NCI-H2227 (cell line): ENCODE results near the gene GEMIN5.

Experiments
- DNase-seq: peaks from one replicate; lab custom pipeline; 2025; ENCODE audit not compliant: unreplicated experiment; lab: John Stamatoyannopoulos, UW

The GEMIN5 gene

GRCh38 chr5:154849791-154850201, 88.2 kb downstream of the GEMIN5 start:
- no peak for DNase-seq

GRCh38 chr5:154849264-154849785, 88.7 kb downstream of the GEMIN5 start:
- no peak for DNase-seq

DNA sequence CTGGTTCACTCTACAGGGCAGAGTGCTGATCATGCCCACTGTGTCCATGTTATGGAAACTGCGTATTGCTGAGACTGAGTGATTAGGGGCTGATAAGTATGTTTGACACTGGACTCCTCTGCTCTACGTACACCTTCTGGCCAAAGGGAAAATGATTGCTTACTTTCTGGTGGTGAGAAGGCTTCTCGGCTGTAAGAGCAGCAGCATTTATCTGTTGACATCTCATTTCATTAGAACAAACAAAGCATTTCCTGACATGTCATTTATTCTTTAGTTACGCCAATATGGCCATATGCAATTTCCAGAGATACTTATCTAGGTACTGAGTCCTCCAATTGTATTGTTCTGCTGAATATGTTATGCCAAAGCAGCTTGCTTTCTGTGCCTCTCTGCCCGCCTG, 93.2 kb downstream of the GEMIN5 start:
- DNase-seq: no peak

DNA sequence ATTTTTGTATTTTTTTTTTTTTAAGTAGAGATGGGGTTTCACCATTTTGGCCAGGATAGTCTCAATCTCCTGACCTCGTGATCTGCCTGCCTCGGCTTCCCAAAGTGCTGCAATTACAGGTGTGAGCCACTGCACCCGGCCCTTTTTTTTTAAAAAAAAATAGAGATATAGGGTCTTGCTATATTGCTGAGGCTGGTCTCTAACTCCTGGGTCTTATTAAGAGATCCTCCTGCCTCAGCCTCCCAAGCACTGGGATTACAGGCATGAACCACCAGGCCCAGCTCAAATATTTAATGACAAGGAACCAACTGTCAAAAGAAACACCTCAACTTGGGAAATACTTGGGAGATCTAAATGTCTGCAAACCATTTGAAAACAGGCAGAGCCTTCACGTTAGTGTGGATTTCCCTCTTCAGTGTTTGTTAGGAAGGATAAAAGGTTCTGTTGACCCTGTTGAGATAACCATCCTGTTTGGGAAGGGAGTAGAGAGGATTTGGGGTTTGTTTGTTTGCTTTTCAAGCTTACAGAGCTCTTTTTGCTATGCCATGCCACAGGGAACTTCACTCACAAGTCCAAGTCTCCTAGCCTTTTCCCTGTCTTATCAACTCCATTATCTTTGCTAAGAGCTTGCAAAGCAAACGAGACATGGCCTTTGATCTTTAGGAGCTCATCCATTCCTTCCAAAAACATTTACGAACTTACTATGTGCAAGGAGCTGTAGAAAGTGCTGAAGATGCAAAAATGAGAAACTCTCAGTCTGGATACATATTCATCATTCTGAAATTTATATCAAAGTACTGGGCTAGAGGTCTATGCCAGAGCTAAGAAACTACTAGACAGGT, 95.1 kb downstream of the GEMIN5 start:
- no peak for DNase-seq

DNA sequence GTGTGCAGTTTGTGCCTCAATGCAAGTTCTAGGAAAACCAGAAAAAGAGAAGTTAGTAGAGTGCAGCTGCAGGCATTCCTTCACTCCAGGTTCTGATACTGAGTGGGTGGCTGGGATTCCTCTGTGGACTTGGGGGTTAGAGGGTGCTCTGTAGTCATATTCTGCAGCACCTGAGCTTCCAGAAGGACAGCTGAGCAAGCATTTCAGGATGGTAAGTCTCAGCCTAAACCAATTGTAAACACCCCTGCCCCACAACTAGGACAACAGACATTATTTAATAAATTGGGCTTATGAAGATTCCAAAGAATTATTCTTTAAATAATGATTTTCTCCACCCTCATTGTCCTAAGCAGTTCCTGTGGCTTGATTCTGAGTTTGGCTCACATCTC, 96.7 kb downstream of the GEMIN5 start:
- no peak for DNase-seq

DNA sequence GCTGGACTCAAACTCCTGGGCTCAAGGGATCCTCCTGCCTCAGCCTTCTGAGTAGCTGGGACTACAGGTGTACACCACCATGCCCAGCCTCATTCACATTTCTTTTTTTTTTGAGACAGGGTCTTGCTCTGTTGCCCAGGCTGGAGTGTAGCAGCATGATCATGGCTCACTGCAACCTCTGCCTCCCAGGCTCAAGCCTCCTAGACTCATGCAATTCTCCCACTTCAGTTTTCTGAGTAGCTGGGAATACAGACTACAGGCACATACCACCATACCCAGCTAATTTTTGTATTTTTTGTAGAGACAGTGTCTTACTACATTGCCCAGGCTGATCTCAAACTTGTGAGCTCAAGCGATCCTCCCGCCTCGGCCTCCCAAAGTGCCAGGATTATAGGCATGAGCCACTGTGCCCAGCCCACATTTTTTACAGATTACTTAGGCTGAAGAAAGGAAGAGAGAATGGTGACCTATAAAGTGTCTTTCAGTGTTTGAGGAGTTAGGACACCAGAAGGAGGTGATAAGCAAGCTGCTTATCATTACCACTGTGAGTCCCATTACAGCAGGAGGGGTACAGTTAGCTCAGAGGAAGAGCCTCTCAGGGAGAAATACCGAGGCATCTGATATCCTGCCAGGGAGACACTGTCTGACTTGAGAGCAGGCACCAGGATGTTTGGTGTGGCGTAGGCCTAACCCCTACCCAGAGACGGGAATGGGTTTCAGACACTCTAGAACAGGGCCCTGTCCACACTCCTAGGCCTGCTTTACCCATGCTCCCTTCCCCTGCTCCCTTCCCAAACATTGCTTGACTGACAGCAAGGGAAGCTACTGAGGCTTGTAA, 97.4 kb downstream of the GEMIN5 start:
- no peak for DNase-seq
